ENCODE results near the gene PRUNE2. TPM values are rescaled to one million over a fixed set of nuclear protein-coding genes. Genes with fewer than 3 reads are reported as not detected.
A peak's percentile ranks its signal among the peaks of the same experiment; 100 is the strongest.

The PRUNE2 gene
- polyA plus RNA-seq, 3 donors: 0.72 to 1.8 (median 1.5) TPM

DNA sequence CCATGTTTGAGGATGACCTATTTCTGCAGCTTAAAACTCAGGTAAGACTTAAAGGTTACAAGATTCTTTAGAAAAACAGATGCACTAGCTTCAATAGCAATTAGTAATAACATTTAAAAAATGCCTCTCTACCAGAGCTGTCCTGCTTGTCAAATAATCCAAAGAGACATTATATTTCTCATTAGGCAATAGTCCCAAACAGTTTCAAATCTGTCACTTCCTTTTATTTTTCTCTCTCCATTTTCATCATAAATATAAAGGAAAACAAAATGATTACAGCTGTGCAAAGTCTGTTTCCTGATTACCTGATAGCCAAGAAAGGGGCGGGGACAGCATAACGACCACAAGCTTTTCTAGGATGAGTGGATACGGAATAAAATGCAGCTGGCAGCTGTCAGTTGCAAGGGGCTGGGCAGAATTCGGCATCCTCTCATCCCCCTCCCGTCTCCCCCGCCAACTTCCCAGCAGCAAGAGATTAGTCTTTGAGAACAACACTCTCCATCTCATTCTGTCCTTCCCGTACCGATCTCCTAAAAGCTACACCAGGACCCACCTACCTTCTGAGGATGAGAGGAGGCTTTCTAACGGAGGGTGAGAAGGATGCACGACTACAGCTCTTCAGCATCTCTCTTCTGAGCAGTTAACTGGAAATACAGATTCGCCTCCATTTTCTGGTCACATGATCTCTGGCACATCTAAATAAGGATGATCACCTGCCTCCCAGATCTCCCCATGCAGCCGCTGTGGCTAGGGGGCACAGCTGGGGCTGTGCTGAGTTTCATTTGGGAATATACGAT, 214.2 kb downstream of the PRUNE2 start:
- H3K4me1 ChIP-seq (ENCODE audit: control insufficient read depth in 1 of 2, insufficient read depth in 2 of 2, low read length in 2 of 2): peaks cover 48 to 49% of the 10 kb centered on the region in 2 donors
- Mint-ChIP-seq H3K4me1 (peaks cover 63% of the 10 kb centered on the region), H3K36me3 (no peaks in the 10 kb centered on the region), H3K27me3 (ENCODE audit: low read depth in 3 of 3) (peaks cover 0 to 2% (median 0%) of the 10 kb centered on the region in 3 donors), H3K27ac (peak overlapping the region; percentile 35 to 93 (median 79)), H3K9me3 (peaks cover 0 to 1% (median 0%) of the 10 kb centered on the region in 7 donors), H3K4me3 (peak overlapping the region; percentile 90 to 98)
- WGBS (ENCODE audit: insufficient coverage): no CpG with 5 or more reads among the region's 13 CpGs
- TF ChIP-seq, protein P1, sequence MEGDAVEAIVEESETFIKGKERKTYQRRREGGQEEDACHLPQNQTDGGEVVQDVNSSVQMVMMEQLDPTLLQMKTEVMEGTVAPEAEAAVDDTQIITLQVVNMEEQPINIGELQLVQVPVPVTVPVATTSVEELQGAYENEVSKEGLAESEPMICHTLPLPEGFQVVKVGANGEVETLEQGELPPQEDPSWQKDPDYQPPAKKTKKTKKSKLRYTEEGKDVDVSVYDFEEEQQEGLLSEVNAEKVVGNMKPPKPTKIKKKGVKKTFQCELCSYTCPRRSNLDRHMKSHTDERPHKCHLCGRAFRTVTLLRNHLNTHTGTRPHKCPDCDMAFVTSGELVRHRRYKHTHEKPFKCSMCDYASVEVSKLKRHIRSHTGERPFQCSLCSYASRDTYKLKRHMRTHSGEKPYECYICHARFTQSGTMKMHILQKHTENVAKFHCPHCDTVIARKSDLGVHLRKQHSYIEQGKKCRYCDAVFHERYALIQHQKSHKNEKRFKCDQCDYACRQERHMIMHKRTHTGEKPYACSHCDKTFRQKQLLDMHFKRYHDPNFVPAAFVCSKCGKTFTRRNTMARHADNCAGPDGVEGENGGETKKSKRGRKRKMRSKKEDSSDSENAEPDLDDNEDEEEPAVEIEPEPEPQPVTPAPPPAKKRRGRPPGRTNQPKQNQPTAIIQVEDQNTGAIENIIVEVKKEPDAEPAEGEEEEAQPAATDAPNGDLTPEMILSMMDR (IDR thresholded peaks at IDR 0.05): no peak
- H3K4me2 ChIP-seq (replicated peaks; ENCODE audit: extremely low read depth, low read length, poor library complexity, severe bottlenecking): peak overlapping the region; percentile 70
- peak overlapping the region; percentile 38 for H3K9ac ChIP-seq (ENCODE audit: insufficient read depth, low read length, poor library complexity, severe bottlenecking)
- no peaks in the 10 kb centered on the region for H3K27me3 ChIP-seq (ENCODE audit: control insufficient read depth in 2 of 2, insufficient read depth in 2 of 2, low read length in 2 of 2)
- peak in 1 of 3 donors; percentile 35 for DNase-seq
- H3K9me3 ChIP-seq (replicated peaks in 1 of 2; ENCODE audit: control insufficient read depth in 1 of 2, insufficient read depth in 1 of 2, low read length in 2 of 2): no peaks in the 10 kb centered on the region
- H3K79me2 ChIP-seq (ENCODE audit: insufficient read depth, low read length): no peaks in the 10 kb centered on the region
- intact Hi-C loops (cut with micrococcal nuclease): no loop called here
- no peaks in the 10 kb centered on the region for H3K36me3 ChIP-seq (replicated peaks in 1 of 2; ENCODE audit: control insufficient read depth in 1 of 2, insufficient read depth in 2 of 2, low read length in 2 of 2)
- no peaks in the 10 kb centered on the region for H4K20me1 ChIP-seq (ENCODE audit: insufficient read depth, low read length)
- H3K27ac ChIP-seq (ENCODE audit: low read depth in 1 of 2, low read length in 2 of 2): peak overlapping the region in 1 of 2 donors; percentile 34
- peak overlapping the region; percentile 85 for H2AFZ ChIP-seq (ENCODE audit: insufficient read depth, low read depth, low read length, poor library complexity, severe bottlenecking)
- peak overlapping the region; percentile 42 to 81 (median 75) for H3K4me3 ChIP-seq (replicated peaks in 1 of 3; ENCODE audit: low read depth in 2 of 3, low read length in 3 of 3)

DNA sequence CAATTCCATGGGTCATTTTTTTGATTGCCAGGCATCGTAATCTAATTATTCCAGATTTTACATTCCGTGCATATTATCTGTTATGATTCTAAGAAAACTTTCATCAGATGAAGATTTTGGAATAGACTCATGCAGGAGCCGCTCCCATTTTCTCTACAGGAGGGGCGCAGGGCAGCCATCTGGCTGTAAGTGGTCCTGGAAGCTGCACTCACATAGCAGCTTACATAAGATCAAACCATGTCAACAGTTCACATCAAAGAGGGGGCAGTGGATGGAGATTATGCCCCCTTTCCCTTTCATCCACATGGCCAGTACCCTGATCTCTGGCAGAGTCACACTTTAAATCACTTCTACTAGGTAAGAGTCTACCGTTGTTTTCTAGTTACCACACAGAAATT, 214.9 kb downstream of the PRUNE2 start:
- DNase-seq: no peak
- Histone ChIP-seq H3K9ac (ENCODE audit: insufficient read depth, low read length, poor library complexity, severe bottlenecking) (no peak overlapping the region), H3K36me3 (replicated peaks in 1 of 2; ENCODE audit: control insufficient read depth in 1 of 2, insufficient read depth in 2 of 2, low read length in 2 of 2) (no peaks in the 10 kb centered on the region), H2AFZ (ENCODE audit: insufficient read depth, low read depth, low read length, poor library complexity, severe bottlenecking) (no peak overlapping the region), H3K27ac (ENCODE audit: low read depth in 1 of 2, low read length in 2 of 2) (no peak overlapping the region), H3K27me3 (ENCODE audit: control insufficient read depth in 2 of 2, insufficient read depth in 2 of 2, low read length in 2 of 2) (no peaks in the 10 kb centered on the region), H4K20me1 (ENCODE audit: insufficient read depth, low read length) (no peaks in the 10 kb centered on the region), H3K4me1 (ENCODE audit: control insufficient read depth in 1 of 2, insufficient read depth in 2 of 2, low read length in 2 of 2) (peaks cover 48 to 49% of the 10 kb centered on the region in 2 donors), H3K79me2 (ENCODE audit: insufficient read depth, low read length) (no peaks in the 10 kb centered on the region), H3K9me3 (replicated peaks in 1 of 2; ENCODE audit: control insufficient read depth in 1 of 2, insufficient read depth in 1 of 2, low read length in 2 of 2) (no peaks in the 10 kb centered on the region), H3K4me2 (replicated peaks; ENCODE audit: extremely low read depth, low read length, poor library complexity, severe bottlenecking) (no peak overlapping the region), H3K4me3 (replicated peaks in 1 of 3; ENCODE audit: low read depth in 2 of 3, low read length in 3 of 3) (no peak overlapping the region)
- Mint-ChIP-seq H3K4me3 (no peak overlapping the region), H3K27ac (peak overlapping the region in 2 of 7 donors; percentile 18 to 72), H3K36me3 (no peaks in the 10 kb centered on the region), H3K27me3 (ENCODE audit: low read depth in 3 of 3) (peaks cover 0 to 1% (median 0%) of the 10 kb centered on the region in 3 donors), H3K4me1 (peaks cover 63% of the 10 kb centered on the region), H3K9me3 (peaks cover 0 to 2% (median 0%) of the 10 kb centered on the region in 7 donors)
- 100% methylated on average over 2 of the region's 5 CpGs for WGBS (ENCODE audit: insufficient coverage)
- intact Hi-C loops (cut with micrococcal nuclease): no loop called here
- TF ChIP-seq, protein P1 (IDR thresholded peaks at IDR 0.05): no peak

Data from CD14-positive monocyte (primary cell).